Esophagus squamous epithelium (tissue), 5 donors: Measurements from ENCODE around the gene MICAL2. TPM values are rescaled to one million over a fixed set of nuclear protein-coding genes. Genes with fewer than 3 reads are reported as not detected.

Source experiments
- DNase-seq: peaks from one replicate; lab custom pipeline; 2025; lab: John Stamatoyannopoulos, UW
- H3K27ac ChIP-seq, 4 donors: fragments of 200-600 bp; sonication (generic); one replicate each; pipeline ENCODE4 v1.5.1; 2016 to 2019; ENCODE audit warnings: mild to moderate bottlenecking in 1 of 4
- H3K27me3 ChIP-seq, 4 donors: fragments of 200-600 bp; sonication (generic); 1 replicate in 3 of 4; 2 replicates in 1 of 4; pipeline versions ENCODE4 v1.5.1 to v1.6.0; 2017 to 2021; ENCODE audit warnings: antibody characterized with exemption in 1 of 4
- H3K36me3 ChIP-seq, 3 donors: fragments of 200-600 bp; sonication (generic); one replicate each; pipeline ENCODE4 v1.5.1; 2016 to 2019
- H3K4me1 ChIP-seq, 3 donors: fragments of 200-600 bp; sonication (generic); one replicate each; pipeline ENCODE4 v1.5.1; 2017 to 2019
- H3K4me3 ChIP-seq, 4 donors: fragments of 200-600 bp; sonication (generic); 1 replicate in 3 of 4; 2 replicates in 1 of 4; pipeline ENCODE4 v1.5.1; 2016 to 2019; ENCODE audit warnings: mild to moderate bottlenecking in 2 of 4, moderate library complexity in 1 of 4
- H3K9me3 ChIP-seq, 3 donors: fragments of 200-600 bp; sonication (generic); one replicate each; pipeline ENCODE4 v1.5.1; 2016 to 2019
- CTCF ChIP-seq, 6 experiments: fragments of 450-650 bp in 4 of 6; fragments of 200-600 bp in 2 of 6; sonication (generic) in 2 of 6; IDR thresholded peaks; one replicate each; pipeline ENCODE4 v1.5.1; 2016 to 2019; ENCODE audit warnings: antibody characterized with exemption in 6 of 6, mild to moderate bottlenecking in 4 of 6, moderate library complexity in 4 of 6
- POLR2A ChIP-seq, 4 donors: fragments of 450-650 bp; IDR thresholded peaks; one replicate each; pipeline ENCODE4 v1.6.1; 2017; ENCODE audit warnings: antibody characterized with exemption in 4 of 4, mild to moderate bottlenecking in 4 of 4, moderate library complexity in 3 of 4
- WGBS, 2 donors: methylation state at CpG; one replicate each; pipeline ENCODE4 v1.1.5; 2018; 5-methylcytosine and 5-hydroxymethylcytosine counted together
- intact Hi-C: fragments of 100-400 bp; cut with DNase I; formaldehyde crosslinking; loops from one replicate; pipeline ENCODE4 v1.15.0; 2022
- total RNA-seq, 4 donors: library from RNA; depleted of rRNA; stranded (reverse); fragments of >200 nt; gene quantifications; one replicate each; pipeline ENCODE4 v1.1.0, GENCODE V29; 2016
- donor health status: DM: yes; HTN: yes; CAD: no.

MICAL2 gene
- total RNA-seq, 4 donors from 2014 or later, result 10.1 to 49.0 (median 19.8) TPM

- WGBS, 2 donors, result 61 to 73% methylated on average over 4 of the region's 4 CpGs
- Histone ChIP-seq H3K4me1 (peaks cover 21 to 49% (median 36%) of the 10 kb centered on the region in 3 donors), H3K27me3 (no peaks in the 10 kb centered on the region), H3K9me3 (no peaks in the 10 kb centered on the region), H3K27ac (peak overlapping the region in 3 of 4 donors; percentile 1 to 88 (median 79)), H3K4me3 (no peak overlapping the region), H3K36me3 (no peaks in the 10 kb centered on the region)
- intact Hi-C loops, result no loop called here
- no peak for DNase-seq
- no peak for TF ChIP-seq CTCF (IDR thresholded peaks at IDR 0.05)
- no peak for TF ChIP-seq POLR2A (IDR thresholded peaks at IDR 0.05)
Measured at GRCh38 chr11:12091956-12092558, 18.3 kb upstream of the MICAL2 start.

GRCh38 chr11:12092714-12093113 lies 17.7 kb upstream of the MICAL2 start:
- Histone ChIP-seq H3K27ac (peak overlapping the region in 3 of 4 donors; percentile 1 to 88 (median 42)), H3K4me3 (no peak overlapping the region), H3K36me3 (no peaks in the 10 kb centered on the region), H3K4me1 (peaks cover 14 to 48% (median 32%) of the 10 kb centered on the region in 3 donors), H3K27me3 (no peaks in the 10 kb centered on the region), H3K9me3 (no peaks in the 10 kb centered on the region)
- no peak for DNase-seq
- TF ChIP-seq CTCF (IDR thresholded peaks at IDR 0.05) (no peak), POLR2A (IDR thresholded peaks at IDR 0.05) (no peak)
- 83 to 89% methylated on average over 6 of the region's 6 CpGs for WGBS, 2 donors
- intact Hi-C loops, result no loop called here

GRCh38 chr11:12094872-12095800 lies 15.3 kb upstream of the MICAL2 start:
- Histone ChIP-seq H3K4me3 (no peak overlapping the region), H3K4me1 (peaks cover 5 to 26% (median 14%) of the 10 kb centered on the region in 3 donors), H3K36me3 (no peaks in the 10 kb centered on the region), H3K27me3 (no peaks in the 10 kb centered on the region), H3K27ac (peak overlapping the region in 1 of 4 donors; percentile 2), H3K9me3 (no peaks in the 10 kb centered on the region)
- TF ChIP-seq POLR2A (IDR thresholded peaks at IDR 0.05) (no peak), CTCF (IDR thresholded peaks at IDR 0.05) (no peak)
- no peak for DNase-seq
- WGBS, 2 donors, result 64 to 66% methylated on average over 11 of the region's 11 CpGs
- intact Hi-C loops, result no loop called here

DNA sequence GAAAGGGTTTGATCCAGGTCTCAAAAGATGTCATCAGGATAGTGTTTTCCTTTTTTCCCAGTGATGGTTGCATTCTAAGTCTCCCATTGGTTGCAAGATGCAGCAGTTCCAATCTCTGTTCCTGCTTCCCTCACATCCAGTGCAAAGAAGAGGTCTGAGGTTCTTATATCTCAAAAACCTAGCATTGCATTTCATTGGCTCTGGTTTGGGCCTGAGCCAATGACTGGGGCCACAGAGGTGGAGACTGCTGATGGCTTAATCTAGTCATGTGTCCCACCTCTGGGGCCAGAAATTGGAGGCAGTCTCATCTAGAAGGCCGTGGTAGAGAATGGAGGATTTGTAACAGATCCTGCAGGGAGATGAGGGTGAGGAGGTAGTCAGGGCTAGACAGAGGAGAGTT lies 13.2 kb upstream of the MICAL2 start:
- DNase-seq, result no peak
- no peaks in the 10 kb centered on the region for H3K36me3 ChIP-seq
- no peaks in the 10 kb centered on the region for H3K9me3 ChIP-seq
- no peak overlapping the region for H3K27ac ChIP-seq
- H3K4me3 ChIP-seq, result no peak overlapping the region
- H3K4me1 ChIP-seq, result peaks cover 0 to 16% (median 4%) of the 10 kb centered on the region in 3 donors
- WGBS, 2 donors, result 27 to 31% methylated on average over 1 of the region's 1 CpG
- no peaks in the 10 kb centered on the region for H3K27me3 ChIP-seq
- TF ChIP-seq POLR2A (IDR thresholded peaks at IDR 0.05) (no peak), CTCF (IDR thresholded peaks at IDR 0.05) (no peak)
- intact Hi-C loops, result no loop called here

- Histone ChIP-seq H3K4me3 (no peak overlapping the region), H3K4me1 (peaks cover 0 to 10% (median 4%) of the 10 kb centered on the region in 3 donors), H3K36me3 (no peaks in the 10 kb centered on the region), H3K27me3 (no peaks in the 10 kb centered on the region), H3K27ac (no peak overlapping the region), H3K9me3 (no peaks in the 10 kb centered on the region)
- TF ChIP-seq CTCF (IDR thresholded peaks at IDR 0.05), result no peak
- TF ChIP-seq POLR2A (IDR thresholded peaks at IDR 0.05), result no peak
- 86% methylated on average over 3 of the region's 3 CpGs for WGBS, 2 donors
- intact Hi-C loops, result no loop called here
- no peak for DNase-seq
Measured at GRCh38 chr11:12098601-12099000, 11.8 kb upstream of the MICAL2 start.
